Hepatocyte (in vitro differentiated cells): ENCODE measurements around the gene SGCD. TPM values are rescaled to one million over a fixed set of nuclear protein-coding genes. Genes with fewer than 3 reads are reported as not detected.

Source experiments
- DNase-seq: peaks from one replicate; pipeline ENCODE4 v3.0.0-alpha.2; 2016; ENCODE audit warnings: low spot score
- H2AFZ ChIP-seq: fragments of 200-600 bp; sonication (generic); 2 replicates; pipeline ENCODE4 v1.6.0; 2016; ENCODE audit warnings: antibody characterized with exemption, mild to moderate bottlenecking
- H3K27ac ChIP-seq: fragments of 200-600 bp; sonication (generic); 2 replicates; pipeline ENCODE4 v1.5.1; 2016; ENCODE audit warnings: mild to moderate bottlenecking
- H3K27me3 ChIP-seq: fragments of 200-600 bp; sonication (generic); 2 replicates; pipeline ENCODE4 v1.6.1; 2016
- H3K36me3 ChIP-seq: fragments of 200-600 bp; sonication (generic); replicated peaks from 2 replicates; pipeline ENCODE4 v1.5.1; 2016; ENCODE audit warnings: low read depth; ENCODE audit not compliant: insufficient read depth
- H3K4me1 ChIP-seq: fragments of 200-600 bp; sonication (generic); 2 replicates; pipeline ENCODE4 v1.5.1; 2016; ENCODE audit warnings: mild to moderate bottlenecking, moderate library complexity; ENCODE audit not compliant: insufficient read depth
- H3K4me2 ChIP-seq: fragments of 200-600 bp; sonication (generic); 2 replicates; pipeline ENCODE4 v1.6.0; 2016
- H3K4me3 ChIP-seq: fragments of 200-600 bp; sonication (generic); 2 replicates; pipeline ENCODE4 v1.5.1; 2016; ENCODE audit warnings: mild to moderate bottlenecking
- H3K79me2 ChIP-seq: fragments of 200-600 bp; sonication (generic); 2 replicates; pipeline ENCODE4 v1.6.0; 2017; ENCODE audit warnings: mild to moderate bottlenecking
- H3K9me2 ChIP-seq: fragments of 200-600 bp; sonication (generic); replicated peaks from 2 replicates; pipeline ENCODE4 v1.6.0; 2017; ENCODE audit warnings: mild to moderate bottlenecking; ENCODE audit not compliant: insufficient read depth
- H3K9me3 ChIP-seq: fragments of 200-600 bp; sonication (generic); 2 replicates; pipeline ENCODE4 v1.5.1; 2016; ENCODE audit warnings: low read depth, mild to moderate bottlenecking
- H4K20me1 ChIP-seq: fragments of 200-600 bp; sonication (generic); 2 replicates; pipeline ENCODE4 v1.6.0; 2016; ENCODE audit warnings: mild to moderate bottlenecking; ENCODE audit not compliant: insufficient read depth, poor library complexity, severe bottlenecking
- CTCF ChIP-seq: fragments of 200-600 bp; sonication (generic); IDR thresholded peaks from 2 replicates; pipeline ENCODE4 v1.5.1; 2016; ENCODE audit warnings: antibody characterized with exemption, mild to moderate bottlenecking; ENCODE audit not compliant: poor library complexity
- EZH2 ChIP-seq: fragments of 200-600 bp; sonication (generic); IDR thresholded peaks from 2 replicates; pipeline ENCODE4 v1.6.1; 2016; ENCODE audit warnings: antibody characterized with exemption, mild to moderate bottlenecking, borderline replicate concordance
- EZH2phosphoT487 ChIP-seq: fragments of 200-600 bp; sonication (generic); IDR thresholded peaks from one replicate; pipeline ENCODE4 v1.6.1; 2018; ENCODE audit warnings: antibody characterized with exemption, mild to moderate bottlenecking, low read depth, moderate library complexity; ENCODE audit not compliant: unreplicated experiment, severe bottlenecking
- WGBS: methylation state at CpG from one replicate; pipeline ENCODE4 v1.1.6; 2016; ENCODE audit warnings: low lambda C conversion rate; ENCODE audit errors: missing lambda C conversion rate; 5-methylcytosine and 5-hydroxymethylcytosine counted together
- polyA plus RNA-seq: library from polyadenylated mRNA; unstranded; fragments of >200 nt; fragmentation: Nextera tagmentation; extraction: Ambion mirVana; gene quantifications from 2 replicates; pipeline ENCODE4 v1.2.1, GENCODE V29; 2016
- total RNA-seq: library from RNA; depleted of rRNA; stranded (reverse); fragments of >200 nt; gene quantifications from 2 replicates; pipeline ENCODE4 v1.2.3, GENCODE V29; 2014

Gene SGCD
- total and polyA plus RNA-seq, 2 experiments from 2014 or later = 3.8 to 8.8 TPM

DNA sequence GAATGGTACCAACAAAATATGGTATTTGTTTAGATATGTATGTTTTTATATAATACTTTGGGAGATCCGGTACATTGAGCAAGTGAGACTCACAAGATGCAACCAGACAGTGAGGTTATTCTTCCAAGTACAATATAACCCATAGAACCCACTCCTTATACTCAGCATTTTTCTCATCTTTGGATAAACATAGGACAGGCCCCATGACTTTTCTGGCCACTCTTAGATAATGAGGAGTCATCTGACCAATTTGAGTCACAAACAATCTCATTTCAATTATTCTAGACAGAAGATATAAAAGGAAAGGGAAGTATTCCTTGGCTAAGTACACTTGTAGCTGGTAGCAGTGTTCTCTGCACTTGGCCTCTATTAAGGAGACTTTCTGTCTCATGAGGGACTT is 150.2 kb downstream of the SGCD start:
- H3K36me3 ChIP-seq = no peaks in the 10 kb centered on the region
- DNase-seq = no peak
- H3K27me3 ChIP-seq = no peaks in the 10 kb centered on the region
- WGBS = 84% methylated on average over 1 of the region's 1 CpG
- no peak overlapping the region for H3K4me2 ChIP-seq
- H3K9me3 ChIP-seq = no peaks in the 10 kb centered on the region
- H3K4me1 ChIP-seq = peaks cover 12% of the 10 kb centered on the region
- H3K27ac ChIP-seq = no peak overlapping the region
- H4K20me1 ChIP-seq = no peaks in the 10 kb centered on the region
- no peak for TF ChIP-seq EZH2
- no peak for TF ChIP-seq EZH2phosphoT487
- no peak for TF ChIP-seq CTCF
- no peaks in the 10 kb centered on the region for H3K79me2 ChIP-seq
- H2AFZ ChIP-seq = no peak overlapping the region
- no peaks in the 10 kb centered on the region for H3K9me2 ChIP-seq
- H3K4me3 ChIP-seq = no peak overlapping the region

GRCh38 chr5:156479849-156480248 is 152.9 kb downstream of the SGCD start:
- TF ChIP-seq EZH2phosphoT487 (no peak), EZH2 (no peak), CTCF (no peak)
- no peaks in the 10 kb centered on the region for H3K9me2 ChIP-seq
- 84% methylated on average over 1 of the region's 1 CpG for WGBS
- no peaks in the 10 kb centered on the region for H4K20me1 ChIP-seq
- H3K79me2 ChIP-seq = no peaks in the 10 kb centered on the region
- H2AFZ ChIP-seq = no peak overlapping the region
- no peaks in the 10 kb centered on the region for H3K27me3 ChIP-seq
- no peak overlapping the region for H3K27ac ChIP-seq
- H3K36me3 ChIP-seq = no peaks in the 10 kb centered on the region
- no peak for DNase-seq
- no peaks in the 10 kb centered on the region for H3K9me3 ChIP-seq
- H3K4me3 ChIP-seq = no peak overlapping the region
- peaks cover 8% of the 10 kb centered on the region for H3K4me1 ChIP-seq
- no peak overlapping the region for H3K4me2 ChIP-seq

DNA sequence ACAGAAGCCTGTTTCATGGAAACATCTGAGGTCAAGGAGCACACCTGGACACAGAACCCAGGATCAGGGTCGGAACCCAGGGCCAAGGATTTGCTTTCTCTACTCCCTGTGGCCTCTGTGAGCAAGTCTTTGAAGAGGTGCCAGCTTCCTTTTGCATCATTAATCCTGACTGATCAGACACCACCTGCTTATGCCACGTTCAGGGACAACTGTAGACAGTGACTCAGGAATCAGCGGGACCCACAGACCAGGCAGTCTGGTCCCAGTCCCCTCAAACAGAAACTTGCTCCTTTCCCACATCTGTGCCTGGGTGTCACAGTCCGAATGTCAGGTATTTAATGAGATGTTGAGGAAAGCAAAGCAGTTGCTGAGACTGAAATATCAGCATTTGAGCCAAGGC is 154.8 kb downstream of the SGCD start:
- Histone ChIP-seq H3K9me2 (no peaks in the 10 kb centered on the region), H3K4me3 (no peak overlapping the region), H3K4me2 (no peak overlapping the region), H3K36me3 (no peaks in the 10 kb centered on the region), H3K9me3 (no peaks in the 10 kb centered on the region), H3K27me3 (no peaks in the 10 kb centered on the region), H3K79me2 (no peaks in the 10 kb centered on the region), H3K4me1 (no peaks in the 10 kb centered on the region), H4K20me1 (no peaks in the 10 kb centered on the region), H2AFZ (no peak overlapping the region), H3K27ac (no peak overlapping the region)
- WGBS = 75% methylated on average over 4 of the region's 4 CpGs
- no peak for DNase-seq
- TF ChIP-seq EZH2phosphoT487 = no peak
- TF ChIP-seq EZH2 = no peak
- no peak for TF ChIP-seq CTCF

GRCh38 chr5:156482818-156483217 is 155.9 kb downstream of the SGCD start:
- H4K20me1 ChIP-seq = no peaks in the 10 kb centered on the region
- H3K4me2 ChIP-seq = no peak overlapping the region
- H3K9me2 ChIP-seq = no peaks in the 10 kb centered on the region
- H2AFZ ChIP-seq = no peak overlapping the region
- H3K9me3 ChIP-seq = no peaks in the 10 kb centered on the region
- H3K27ac ChIP-seq = no peak overlapping the region
- no peak for DNase-seq
- H3K36me3 ChIP-seq = no peaks in the 10 kb centered on the region
- no peaks in the 10 kb centered on the region for H3K4me1 ChIP-seq
- TF ChIP-seq EZH2 (no peak), EZH2phosphoT487 (no peak), CTCF (no peak)
- no peak overlapping the region for H3K4me3 ChIP-seq
- H3K27me3 ChIP-seq = no peaks in the 10 kb centered on the region
- no peaks in the 10 kb centered on the region for H3K79me2 ChIP-seq
